CD4-positive, alpha-beta T cell treated with Interferon alpha-2 for 1 hour (primary cell): ENCODE results near the gene CLK4.

Experiments used
- DNase-seq, 2 donors: peaks; one replicate each; pipeline ENCODE4 v3.0.0-alpha.2; 2020 to 2022

CLK4 gene

GRCh38 chr5:178632285-178632684 lies 5.4 kb upstream of the CLK4 start:
- no peak for DNase-seq

- no peak for DNase-seq
Measured at GRCh38 chr5:178630951-178631350, 4.1 kb upstream of the CLK4 start.

GRCh38 chr5:178630475-178630930 lies 3.7 kb upstream of the CLK4 start:
- DNase-seq: no peak

DNA sequence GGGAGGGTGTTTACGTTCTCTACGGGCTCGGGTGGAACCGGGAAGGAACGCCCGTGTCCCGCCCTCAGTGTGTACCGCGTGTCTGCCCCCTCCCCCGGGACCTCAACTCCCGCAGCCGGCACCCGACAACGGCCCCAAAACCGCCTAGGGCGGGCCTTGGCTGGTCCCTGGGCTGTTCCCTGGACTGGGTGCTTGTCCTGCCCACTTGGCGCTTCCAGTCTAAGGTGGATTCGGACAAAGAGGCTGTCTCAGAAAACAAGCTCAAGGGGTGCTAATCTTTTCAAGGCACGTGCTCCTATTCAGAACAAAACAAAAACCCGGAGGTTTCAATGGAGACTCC lies 379 bp upstream of the CLK4 start:
- DNase-seq: no peak

- peak in 1 of 2 donors; percentile 4 for DNase-seq
Measured at GRCh38 chr5:178625679-178626483, 969 bp downstream of the CLK4 start.

DNA sequence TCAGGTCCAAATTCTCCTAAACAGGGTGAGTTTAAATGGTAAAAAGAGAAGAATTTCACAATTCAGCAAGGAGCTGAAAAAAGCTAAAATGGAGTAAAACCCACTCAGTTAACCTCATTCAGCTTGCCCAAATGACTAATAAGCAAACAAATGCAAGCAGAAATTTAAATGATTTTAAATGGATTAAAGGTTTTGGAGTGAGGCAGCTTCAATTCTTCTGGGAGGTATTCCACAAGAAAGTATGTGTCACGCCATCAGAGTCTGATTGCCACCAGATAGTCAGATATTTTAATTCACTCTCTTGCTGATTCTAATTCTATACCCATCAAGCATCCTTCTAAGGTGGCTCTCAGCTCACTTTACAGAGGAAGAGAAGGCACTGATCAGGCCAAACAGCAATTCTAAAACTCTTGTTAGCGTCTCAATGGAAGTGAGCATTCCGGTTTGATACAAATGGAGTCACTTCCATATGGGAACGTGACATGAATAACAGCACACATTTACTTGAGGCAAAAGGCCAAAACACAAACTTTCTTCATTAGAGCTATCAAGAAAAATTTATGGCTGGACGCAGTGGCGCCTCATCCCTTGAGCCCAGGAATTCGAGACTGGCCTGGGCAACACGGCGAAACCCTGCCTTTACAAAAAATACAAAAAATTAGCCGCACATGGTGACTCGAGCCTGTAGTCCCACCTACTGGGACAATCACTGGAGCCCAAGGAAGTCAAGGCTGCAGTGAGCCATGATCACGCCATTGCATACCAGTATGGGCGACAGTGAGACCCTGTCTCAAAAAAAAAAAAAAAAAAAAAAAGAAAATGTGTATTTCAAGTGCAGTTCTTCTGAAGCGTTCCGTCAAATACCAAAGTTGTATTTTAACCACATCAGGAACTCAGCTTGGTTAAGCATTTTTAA lies 2.0 kb downstream of the CLK4 start:
- DNase-seq: no peak

- no peak for DNase-seq
Measured at GRCh38 chr5:178622679-178623247, 4.1 kb downstream of the CLK4 start.

DNA sequence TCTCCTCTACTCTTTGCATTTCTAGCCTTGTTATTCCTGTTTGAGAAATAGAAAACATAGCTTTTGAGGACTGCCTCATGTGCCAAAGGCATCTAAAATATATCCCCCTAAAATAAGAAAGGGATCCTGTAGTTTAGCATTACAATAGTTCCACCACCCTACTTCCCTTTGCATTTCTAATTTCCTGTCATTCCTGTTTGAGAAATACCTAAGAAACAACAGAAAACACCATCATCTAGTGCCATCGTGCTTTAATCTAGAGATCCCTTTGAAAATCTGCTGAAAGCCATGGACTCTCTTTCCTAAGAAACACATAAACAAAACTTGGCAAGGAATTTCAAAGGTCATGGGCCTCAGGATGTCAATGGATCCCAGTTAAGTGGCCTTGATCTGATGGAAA lies 7.5 kb downstream of the CLK4 start:
- no peak for DNase-seq

DNA sequence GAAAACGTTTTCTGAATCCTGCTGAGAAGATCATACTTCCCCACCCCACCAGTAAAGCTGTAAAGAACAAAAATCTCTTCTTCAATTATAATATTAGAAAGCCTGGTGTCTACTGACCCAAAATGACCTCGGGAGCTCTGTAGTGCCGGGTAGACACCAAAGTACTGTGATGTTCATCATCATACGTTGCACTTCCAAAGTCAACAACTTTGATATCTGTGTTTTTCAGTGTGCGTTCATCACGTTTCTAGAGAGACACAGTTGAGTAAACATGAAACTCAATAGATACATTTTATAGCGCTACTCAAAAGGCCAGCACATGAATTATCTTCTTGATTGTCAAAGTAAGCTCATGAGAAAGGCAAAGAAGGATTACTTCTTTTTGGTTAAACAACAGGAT lies 14.6 kb downstream of the CLK4 start:
- no peak for DNase-seq

GRCh38 chr5:178606269-178606668 lies 20.6 kb downstream of the CLK4 start:
- no peak for DNase-seq

- no peak for DNase-seq
Measured at GRCh38 chr5:178605788-178606187, 21.1 kb downstream of the CLK4 start.

GRCh38 chr5:178602752-178603151 lies 24.1 kb downstream of the CLK4 start:
- DNase-seq: no peak

GRCh38 chr5:178595750-178596149 lies 31.1 kb downstream of the CLK4 start:
- DNase-seq: no peak

- DNase-seq: no peak
Measured at GRCh38 chr5:178595150-178595549, 31.7 kb downstream of the CLK4 start.

- no peak for DNase-seq
Measured at GRCh38 chr5:178590924-178591423, 35.9 kb downstream of the CLK4 start.

DNA sequence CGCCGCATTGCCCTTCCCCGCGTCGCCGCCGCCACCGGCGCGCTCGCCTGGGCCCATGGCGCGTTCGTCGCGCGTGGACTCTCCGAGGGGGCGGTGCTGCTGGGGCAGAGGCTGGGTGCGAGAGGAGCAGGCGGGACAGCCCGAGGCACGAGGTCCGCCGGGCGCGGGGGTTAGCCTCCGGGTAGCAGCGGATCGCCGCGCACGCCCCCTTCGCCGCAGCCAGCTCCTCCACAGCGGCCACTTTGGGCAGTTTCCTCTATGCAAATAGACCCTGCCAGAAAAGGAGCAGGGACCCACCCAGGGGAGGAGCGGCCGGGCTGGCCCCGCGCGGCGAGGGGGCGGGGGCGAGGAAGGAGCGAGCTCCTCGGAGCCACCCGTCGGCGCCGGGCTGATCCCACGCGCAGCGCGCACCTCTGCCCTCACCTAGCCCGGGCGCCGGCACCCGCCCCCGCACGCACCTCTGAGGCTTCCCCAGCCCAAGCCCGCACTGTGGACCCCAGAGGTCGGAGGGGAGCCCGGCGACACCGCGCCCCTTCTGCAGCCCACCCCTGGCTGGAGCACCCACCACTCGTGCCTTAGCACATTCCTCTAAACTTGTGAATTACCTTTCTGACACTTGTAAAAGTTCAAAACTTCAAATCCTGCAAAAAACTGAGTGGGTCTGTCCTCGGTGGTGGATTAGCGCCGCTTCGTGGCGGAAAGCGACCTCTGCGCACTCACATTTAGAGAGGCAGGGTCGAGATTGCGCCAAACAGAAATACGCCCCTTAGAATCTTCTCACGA lies 36.5 kb downstream of the CLK4 start, which contains the start of gene COL23A1:
Gene COL23A1 (minus strand): TSS at position 253 of the 783 bp plus-strand sequence.
- peak; percentile 26 to 43 for DNase-seq

DNA sequence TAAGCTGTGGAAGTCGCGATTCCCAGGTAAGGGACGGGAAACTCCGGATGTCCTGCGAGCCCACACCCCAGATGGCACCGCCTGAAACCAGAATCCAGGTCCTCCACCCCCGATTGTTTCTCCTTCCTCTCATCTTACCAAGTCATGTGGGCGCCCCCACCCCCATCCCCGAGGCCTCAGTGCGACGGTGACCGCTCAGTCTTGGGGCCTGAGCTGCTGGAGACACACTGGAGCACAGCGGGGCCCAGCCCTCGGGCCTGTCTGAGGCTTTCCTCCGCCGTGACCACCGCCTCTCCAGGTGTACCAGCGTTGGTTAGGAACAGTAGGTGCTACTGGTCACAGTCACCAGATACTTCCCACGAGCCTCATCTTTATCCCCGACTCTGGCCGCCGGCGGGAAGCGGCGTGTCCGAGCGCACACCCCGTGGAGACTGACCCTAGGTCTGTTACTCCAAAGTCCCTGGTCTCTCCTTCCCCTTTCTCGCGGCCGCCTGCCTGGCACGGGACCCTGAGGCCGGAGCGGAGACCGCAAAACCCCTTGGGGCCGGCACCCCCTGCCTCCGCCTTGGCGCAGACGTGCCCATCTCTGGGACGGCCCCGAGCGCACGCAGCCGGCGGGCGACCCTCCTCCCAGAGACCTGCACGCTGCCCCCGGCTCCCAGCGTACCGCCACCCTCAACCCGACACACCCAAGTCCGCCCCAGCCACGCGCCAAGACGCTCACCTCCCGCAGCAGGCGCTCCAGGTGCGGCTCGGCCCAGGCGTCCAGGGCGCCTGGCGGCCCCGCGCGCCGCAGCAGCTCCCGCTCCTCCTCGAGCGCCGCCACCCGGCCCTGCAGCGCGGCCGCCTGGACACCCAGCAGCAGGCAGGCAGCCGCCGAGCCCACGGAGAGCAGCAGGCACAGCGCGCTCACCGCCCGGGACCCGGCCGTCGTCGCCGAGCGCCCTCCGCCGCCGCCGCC lies 37.4 kb downstream of the CLK4 start:
- DNase-seq: no peak

- DNase-seq: no peak
Measured at GRCh38 chr5:178588769-178589168, 38.1 kb downstream of the CLK4 start.

GRCh38 chr5:178587763-178588611 lies 38.9 kb downstream of the CLK4 start:
- no peak for DNase-seq

DNA sequence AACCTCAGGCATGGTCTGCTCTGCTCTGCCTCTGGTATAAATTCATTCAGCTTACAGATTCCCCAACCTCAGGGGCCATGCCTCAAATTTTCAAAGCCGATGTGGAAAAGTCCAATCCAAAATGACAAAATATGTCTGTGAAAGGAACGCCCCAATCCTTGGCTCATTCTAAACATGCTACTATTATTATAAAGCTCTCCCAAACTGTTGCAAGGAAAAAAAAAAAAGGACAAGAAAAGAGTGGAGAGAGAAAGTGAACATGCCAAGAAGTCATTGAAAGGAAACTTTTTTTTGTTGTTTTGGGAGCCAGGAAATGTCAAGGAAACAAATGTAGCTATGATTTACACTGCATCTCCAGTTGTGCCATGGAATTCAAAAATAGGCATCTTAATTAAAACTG lies 40.5 kb downstream of the CLK4 start:
- DNase-seq: no peak
